Body of pancreas (tissue), 4 donors: ENCODE results near the gene WRAP73.

Source experiments
- POLR2A ChIP-seq, 3 donors: fragments of 450-650 bp; IDR thresholded peaks; one replicate each; pipeline ENCODE4 v1.6.1; 2016; ENCODE audit warnings: antibody characterized with exemption in 3 of 3, mild to moderate bottlenecking in 2 of 3
- TF ChIP-seq, protein P1 (sequence below), 7 experiments: fragments of 450-650 bp in 4 of 7; fragments of 200-600 bp in 3 of 7; sonication (generic) in 3 of 7; IDR thresholded peaks; one replicate each; pipeline ENCODE4 v1.5.1; 2016 to 2019; ENCODE audit warnings: antibody characterized with exemption in 7 of 7

DNA sequence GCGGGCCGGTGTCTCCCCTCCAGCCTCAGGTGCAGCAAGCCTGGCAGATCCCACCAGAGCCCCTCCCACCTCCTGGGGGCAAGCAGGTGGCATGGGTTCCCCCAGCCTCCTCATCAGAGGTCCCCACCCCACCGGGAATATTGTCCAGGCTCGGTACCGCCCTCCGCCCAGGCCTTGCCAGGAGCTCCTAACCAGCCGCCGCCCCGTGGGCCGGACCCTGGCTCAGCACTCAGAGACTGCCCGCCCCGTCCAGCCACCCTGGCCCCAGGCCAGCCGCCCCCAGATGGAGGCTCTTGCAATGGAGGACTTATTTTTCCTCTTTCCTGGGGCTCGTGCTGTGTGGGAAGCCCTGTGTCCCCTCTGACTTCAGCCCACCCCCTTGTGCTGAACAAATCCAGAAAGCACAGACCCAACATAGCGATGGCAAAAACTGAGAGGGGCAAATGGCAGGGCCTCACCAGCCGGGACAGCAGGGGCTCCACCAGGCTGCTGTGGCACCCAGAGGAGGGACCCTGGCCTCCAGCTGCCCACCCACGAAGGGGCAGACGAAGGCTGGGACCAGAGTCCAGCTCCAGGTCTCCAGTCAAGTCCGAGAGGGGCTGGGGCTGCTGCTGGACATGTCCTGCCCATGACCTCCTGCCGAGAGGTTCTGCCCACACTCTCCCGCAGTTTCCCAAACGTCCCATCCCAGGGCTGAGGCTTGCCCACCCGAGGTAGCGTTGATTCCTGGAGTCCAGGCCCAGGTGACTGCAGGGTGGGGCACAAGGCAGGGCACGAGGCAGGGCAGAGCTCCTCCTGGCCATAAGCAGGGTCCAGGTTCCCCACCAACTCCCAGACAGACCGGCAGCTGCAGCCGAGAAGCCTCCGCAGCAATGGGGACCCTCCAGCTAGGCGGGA is 46.1 kb downstream of the WRAP73 start:
- TF ChIP-seq, protein P1, sequence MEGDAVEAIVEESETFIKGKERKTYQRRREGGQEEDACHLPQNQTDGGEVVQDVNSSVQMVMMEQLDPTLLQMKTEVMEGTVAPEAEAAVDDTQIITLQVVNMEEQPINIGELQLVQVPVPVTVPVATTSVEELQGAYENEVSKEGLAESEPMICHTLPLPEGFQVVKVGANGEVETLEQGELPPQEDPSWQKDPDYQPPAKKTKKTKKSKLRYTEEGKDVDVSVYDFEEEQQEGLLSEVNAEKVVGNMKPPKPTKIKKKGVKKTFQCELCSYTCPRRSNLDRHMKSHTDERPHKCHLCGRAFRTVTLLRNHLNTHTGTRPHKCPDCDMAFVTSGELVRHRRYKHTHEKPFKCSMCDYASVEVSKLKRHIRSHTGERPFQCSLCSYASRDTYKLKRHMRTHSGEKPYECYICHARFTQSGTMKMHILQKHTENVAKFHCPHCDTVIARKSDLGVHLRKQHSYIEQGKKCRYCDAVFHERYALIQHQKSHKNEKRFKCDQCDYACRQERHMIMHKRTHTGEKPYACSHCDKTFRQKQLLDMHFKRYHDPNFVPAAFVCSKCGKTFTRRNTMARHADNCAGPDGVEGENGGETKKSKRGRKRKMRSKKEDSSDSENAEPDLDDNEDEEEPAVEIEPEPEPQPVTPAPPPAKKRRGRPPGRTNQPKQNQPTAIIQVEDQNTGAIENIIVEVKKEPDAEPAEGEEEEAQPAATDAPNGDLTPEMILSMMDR (IDR thresholded peaks at IDR 0.05), result no peak
- no peak for TF ChIP-seq POLR2A (IDR thresholded peaks at IDR 0.05)
